Forelimb muscle (tissue), 1 donor: ENCODE results near the gene B3GALT5. TPM values are rescaled to one million over a fixed set of nuclear protein-coding genes. Genes with fewer than 3 reads are reported as not detected.
"Not testable (repeated sequence)": the region's sequence is repeated elsewhere in the genome, so short reads cannot be mapped to it uniquely, and the experiment has no call there.

Experiments
- DNase-seq: peaks from one replicate; pipeline ENCODE4 v3.0.0-alpha.2; 2013; ENCODE audit warnings: low read depth
- polyA plus RNA-seq: library from polyadenylated mRNA; unstranded; fragments of 120-200 nt; gene quantifications from one replicate; pipeline ENCODE4 v1.2.1, GENCODE V29; 2013; ENCODE audit not compliant: insufficient read length

The B3GALT5 gene, protein sequence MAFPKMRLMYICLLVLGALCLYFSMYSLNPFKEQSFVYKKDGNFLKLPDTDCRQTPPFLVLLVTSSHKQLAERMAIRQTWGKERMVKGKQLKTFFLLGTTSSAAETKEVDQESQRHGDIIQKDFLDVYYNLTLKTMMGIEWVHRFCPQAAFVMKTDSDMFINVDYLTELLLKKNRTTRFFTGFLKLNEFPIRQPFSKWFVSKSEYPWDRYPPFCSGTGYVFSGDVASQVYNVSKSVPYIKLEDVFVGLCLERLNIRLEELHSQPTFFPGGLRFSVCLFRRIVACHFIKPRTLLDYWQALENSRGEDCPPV
- polyA plus RNA-seq, result 0.22 TPM

DNA sequence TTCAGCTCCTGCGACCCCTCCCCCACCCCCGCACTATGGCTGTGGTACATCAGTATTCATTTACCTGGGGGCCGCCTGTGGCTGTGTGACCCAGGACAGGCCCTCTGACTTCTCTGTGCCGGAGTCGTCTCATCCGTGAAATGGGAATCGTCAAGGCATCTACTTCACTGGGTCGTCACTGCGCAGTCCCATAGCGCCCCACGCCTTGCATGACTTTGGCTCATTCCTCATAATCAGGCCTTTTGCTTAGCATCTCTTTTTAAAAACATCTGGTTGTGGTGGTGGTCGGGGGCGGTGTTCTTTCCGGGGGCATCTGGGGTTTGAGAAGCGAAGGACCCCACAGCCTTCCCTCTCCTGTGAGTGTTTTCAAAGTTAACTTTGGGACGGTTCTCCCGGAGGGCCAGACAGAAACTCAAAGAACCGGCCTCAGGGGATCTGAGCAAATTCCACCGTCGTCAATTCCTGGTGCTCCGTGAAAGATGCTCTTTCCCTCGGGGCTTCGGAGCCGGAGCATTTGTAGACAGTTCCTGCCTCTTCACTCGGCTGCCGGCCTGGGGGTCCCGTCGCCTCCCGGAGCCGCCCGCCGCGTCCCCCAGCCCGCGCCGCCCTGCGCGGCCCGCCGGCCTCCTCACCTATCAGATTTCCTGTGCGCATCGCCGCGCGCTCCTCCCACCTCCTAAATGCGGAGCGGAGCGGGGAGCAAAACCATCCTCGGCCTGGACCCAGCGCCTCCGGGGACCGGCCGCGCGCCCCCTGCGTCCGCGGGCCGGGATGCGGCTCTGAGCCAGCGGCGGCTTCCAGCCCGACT lies at the start of gene B3GALT5:
B3GALT5 (plus strand) TSS at position 708 of the 808 bp plus-strand sequence. CDS start 47,620 bp downstream, outside the sequence.
- no peak for DNase-seq

DNA sequence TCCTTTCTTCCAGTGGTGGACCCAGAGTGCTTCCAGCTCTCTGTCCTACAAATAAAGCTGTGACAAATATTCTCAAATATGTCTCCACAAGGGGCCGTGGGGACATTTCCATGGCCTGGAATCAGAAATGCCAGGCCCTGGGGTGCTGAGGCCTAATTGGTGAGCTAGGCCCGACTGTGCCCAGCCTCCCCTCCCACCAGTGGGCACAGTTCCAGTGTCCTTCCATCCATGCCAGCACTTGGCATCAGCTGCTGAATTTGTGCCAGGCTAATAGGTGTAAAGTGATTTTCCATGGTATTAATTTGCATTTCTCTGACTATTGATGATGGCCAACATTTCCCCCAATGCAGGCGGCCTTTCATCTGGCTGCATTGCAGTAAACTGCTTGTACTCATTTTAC lies 48.5 kb upstream of the B3GALT5 start:
- no peak for DNase-seq

DNA sequence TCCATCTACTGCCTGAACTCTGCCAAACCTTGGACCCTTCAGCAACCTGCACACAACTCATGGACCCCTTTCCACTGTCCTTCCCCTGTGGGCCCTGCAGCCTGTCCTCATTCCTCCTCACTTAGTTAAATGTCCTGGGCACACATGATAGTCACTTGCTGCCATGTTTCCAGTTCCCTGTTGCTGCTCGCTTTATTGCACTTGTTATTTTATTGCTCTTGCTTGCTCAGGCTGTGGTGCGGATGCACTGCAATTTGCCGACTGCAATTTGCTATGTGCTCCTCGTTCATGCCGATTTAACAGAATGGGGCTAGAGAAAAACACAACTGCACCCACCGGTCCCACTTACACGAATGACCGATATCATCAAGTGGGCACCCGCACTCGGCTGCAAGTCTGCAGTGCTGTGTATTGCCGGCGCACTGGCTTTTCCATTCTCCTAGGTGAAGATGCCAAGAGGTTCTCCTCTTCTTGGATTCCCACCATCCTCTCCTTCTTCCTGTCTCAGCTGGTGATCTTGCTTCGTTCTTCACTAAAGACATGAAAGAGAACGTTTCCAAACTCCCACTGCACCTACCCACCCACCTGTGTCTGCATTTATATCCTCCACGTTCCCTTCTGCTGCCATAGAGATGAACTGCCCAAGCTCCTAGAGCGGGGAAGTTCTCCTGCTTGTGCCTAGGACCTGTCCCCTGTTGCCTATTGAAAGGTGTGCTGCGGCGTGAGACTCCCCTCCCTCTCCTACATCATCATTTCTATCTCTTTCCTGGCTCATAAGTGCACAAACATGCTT lies 45.4 kb upstream of the B3GALT5 start:
- no peak for DNase-seq

DNA sequence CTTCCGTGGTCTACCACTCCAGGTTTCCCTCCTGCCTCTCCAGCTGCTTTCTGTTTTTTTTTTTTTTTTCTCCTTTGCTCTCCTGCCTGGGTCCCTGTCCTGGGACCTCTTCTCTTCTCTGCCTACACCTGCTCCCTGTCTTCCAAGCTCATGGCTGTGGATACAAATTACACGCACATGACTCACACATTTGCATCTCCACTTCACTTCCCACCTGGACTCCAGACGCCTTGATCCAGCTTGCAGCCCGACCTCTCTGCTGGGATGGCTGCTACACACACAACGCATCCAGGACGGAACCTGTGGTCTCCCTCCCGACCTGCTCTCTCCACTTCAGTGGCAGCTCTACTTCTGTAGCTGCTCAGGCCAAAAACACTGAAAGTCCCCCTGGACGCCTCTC lies 44.4 kb upstream of the B3GALT5 start:
- DNase-seq, result no peak

DNA sequence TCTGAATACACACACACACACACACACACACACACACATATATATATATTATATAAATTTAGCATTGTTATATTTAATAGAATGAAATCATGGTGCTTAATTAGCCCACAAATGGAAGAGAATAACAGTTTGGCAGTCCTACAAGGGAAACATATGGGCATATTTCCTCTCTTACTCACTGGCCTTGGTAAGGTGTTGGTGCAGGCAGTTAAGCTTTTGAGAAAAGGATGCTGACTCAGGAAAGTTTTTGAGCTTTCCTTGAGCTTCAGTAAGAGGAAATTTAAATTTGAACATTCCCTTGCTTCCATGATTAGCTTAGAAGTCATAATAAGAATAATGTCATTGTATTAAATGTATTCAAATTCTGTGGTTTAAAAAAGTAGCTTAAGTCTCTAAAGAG lies 37.0 kb upstream of the B3GALT5 start:
- DNase-seq, result no peak

DNA sequence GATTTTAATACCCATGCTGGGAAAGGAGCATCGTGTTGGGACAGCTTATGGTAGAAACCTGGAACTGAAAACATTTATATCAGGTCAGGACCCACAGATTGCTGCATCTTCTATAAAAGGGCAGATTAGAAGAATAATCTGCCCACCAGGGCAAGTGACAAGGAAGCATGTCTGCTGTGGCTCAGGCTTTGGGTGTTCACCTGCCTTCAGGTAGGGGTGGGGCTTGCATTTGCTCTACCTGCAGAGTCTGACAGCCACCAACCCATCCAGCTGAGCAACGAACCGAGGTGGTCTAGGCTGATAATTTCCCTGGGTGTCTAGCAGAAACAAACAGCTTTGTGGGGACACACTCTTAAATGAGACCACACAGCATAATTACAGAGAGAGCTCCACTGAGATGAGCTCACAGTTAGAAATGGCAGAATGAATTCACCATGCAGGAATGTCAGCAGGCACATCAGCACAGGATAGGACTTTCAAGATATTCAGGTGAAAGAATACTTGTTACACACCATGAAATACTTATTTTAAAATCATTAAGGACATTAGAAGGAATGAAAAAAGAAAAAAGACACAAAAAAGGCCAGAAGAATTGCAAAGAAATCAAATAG lies 36.1 kb upstream of the B3GALT5 start:
- DNase-seq, result no peak

DNA sequence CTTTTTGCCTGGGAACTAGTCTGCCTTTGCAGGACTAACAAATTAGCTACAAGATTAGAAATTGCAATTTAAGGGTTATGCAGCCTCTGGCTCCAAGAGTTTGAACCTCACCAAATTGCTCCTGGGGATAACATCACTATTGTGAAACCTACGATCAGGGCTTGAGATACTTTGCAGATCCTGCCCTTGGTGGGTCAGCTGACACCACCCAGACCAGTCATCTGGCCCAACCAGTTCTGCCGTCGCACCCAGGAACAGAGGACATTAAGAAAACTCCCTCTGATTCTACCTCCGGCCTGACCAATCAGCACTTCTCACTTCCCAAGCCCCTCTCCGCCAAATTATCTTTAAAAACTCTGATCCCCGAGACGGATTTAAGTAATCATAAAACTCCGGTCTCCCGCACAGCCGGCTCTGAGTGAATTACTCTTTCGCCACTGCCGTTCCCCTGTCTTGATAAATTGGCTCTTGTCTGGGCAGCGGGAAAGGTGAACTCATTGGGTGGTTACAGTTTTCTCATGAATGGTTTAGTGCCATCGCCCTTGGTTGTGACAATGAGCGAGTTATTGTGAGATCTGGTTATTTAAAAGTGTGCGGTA lies 32.9 kb upstream of the B3GALT5 start:
- DNase-seq, result no peak

DNA sequence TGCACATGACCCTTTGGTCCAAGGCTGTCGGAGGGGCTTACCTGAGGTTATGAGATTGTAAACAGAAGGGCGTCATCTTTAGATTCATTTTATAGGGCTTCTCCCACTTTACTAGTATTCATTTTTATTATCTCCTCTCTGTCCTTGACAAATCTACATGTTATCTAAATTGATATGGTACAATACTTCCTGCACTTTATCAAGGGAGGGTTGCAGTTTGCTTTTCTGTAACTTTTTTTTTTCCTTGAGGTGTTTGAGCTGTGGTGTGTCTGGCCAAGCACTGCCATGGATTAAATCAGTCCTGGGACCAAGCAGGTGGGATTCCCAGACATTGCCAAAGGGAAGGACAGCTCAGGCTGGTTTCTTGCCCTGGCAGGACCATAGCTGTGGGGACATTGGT lies 32.0 kb upstream of the B3GALT5 start:
- DNase-seq, result no peak

DNA sequence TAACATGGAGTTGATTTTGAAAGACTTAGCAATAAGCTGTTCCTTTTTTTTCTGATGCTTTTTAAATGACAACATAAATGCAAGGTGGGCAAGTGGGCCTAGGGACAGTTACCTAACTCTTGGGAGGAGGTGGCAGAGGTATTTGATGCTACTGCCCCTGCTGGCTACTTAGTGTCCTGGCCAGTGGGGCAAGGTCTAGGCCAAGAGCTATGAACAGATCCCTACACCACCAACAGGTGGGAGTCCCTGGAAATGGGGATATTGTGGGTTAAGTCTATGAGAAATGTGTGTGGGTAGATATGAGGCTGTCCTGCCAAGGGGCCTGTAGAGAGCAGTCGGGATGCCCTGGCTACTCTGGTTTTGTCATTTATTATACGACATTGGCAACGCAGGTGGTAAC lies 31.3 kb upstream of the B3GALT5 start:
- DNase-seq, result no peak

DNA sequence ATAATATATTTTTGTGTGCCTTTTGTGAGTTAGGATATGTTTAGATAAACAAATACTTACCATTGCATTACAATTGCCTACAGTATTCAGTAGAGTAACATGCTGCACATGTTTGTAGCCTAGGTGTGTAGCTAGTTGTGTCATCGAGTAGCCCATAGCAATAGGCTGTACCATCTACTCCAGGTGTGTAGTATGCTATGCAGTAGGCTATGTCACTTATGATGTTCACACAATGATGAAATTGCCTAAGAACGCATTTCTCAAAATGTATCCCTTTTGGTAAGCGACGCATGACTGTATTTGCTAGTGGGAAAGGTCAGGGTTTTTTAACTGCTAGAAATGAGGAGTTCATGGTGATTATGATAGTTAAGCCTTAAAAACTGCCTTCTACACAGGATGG lies 30.0 kb upstream of the B3GALT5 start:
- no peak for DNase-seq

DNA sequence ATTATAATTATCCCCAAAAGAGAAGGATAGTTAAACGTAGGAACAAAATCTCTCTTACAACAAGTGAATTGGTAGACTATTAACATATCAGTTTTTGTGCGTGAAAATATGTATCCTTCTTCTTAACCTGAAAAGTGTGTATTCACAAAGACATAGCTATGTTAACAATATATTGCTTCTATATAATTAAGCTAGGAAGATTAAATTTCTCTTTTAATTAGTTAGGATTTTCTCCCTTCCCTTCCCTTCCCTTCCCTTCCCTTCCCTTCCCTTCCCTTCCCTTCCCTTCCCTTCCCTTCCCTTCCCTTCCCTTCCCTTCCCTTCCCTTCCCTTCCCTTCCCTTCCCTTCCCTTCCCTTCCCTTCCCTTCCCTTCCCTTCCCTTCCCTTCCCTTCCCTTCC lies 29.2 kb upstream of the B3GALT5 start:
- DNase-seq, result not testable (repeated sequence)

DNA sequence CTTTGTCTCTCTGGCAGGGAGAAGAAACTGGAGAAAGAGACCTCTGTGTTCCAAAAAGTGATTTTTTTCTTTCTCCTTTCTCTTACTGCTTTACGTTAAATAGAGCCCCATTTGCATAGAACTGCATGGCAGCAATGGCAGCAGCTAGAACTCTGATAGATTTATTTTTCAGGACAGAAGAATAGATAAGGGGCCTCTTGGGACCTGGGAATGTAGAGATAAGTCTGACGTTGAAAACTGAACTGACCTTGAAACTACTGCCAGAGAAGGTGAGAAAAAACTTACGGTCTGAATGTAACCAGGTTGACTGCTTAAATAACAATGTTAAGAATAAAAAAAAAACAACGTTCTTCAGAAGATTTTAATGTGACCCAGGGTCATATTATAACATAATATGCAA lies 25.4 kb upstream of the B3GALT5 start:
- DNase-seq, result no peak

DNA sequence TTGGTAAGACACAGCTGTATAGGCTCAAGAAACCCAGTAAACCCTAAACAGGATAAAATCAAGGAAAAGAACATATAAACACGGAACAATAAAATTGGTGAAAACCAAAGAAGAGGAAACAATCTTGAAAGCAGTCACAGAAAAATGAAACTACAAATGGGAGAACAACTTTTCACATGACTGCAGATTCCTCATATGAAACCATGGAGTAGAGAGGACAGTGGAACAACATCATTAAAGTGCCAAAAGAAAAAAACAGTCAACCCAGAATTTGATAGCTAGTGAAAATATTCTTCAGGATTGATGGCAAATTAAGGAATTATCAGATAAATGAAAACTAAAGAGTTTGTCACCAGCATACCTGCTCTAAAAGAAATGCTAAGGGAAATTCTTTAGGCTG lies 23.9 kb upstream of the B3GALT5 start:
- no peak for DNase-seq

DNA sequence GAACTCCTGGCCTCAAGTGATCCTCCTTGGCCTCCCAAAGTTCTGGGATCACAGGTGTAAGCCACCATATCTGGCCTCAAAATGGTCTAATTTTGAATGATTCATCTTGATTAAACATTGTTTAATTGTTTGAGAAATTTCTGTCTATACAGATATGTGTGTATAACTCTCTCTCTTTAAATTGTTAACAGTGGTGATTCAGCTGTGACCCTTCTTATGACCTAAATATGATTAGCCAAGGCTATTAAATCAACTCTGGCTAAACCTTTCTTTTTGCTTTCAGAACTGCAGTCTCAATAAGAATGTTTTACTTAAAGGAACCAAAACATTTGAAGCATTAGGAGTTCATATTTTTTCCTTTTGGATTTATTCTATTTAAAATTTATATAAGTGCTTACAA lies 19.2 kb upstream of the B3GALT5 start:
- DNase-seq, result no peak

DNA sequence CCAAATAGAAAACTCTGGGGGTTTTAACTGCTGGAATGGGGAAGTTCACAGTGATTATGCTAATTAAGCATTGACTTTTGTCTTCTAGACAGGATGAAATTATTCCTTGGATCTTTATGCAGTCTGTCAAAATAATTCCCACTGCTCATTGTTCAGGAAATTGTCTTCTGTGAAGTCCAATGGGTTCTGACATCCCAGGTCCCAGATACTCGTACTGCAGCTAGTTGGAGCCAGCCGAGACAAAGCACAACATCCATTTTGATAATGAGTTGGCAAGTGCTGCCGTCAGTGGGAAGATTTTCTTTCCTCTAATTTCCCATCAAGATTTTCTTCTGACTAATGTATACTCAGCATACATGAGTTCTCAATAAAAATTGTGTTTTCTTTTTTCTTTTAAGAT lies 17.3 kb upstream of the B3GALT5 start:
- no peak for DNase-seq

DNA sequence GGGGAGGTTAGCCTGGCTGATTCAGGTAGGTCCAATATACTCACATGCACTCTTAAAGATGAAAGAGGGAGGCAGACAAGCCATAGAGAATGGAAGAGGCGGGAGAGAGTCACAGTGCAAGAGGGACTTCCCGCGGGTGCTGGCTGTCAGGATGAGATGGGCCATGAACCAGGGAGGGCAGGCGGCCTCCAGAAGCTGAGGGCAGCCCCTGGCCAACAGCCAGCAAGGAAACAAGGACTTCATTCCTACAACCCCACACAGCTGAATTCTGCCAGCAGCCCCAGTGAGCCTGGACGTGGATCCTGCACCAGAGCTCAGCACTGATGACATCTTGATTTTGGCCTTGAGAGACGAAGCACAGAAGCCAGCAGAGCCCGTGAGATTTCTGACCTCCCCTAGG lies 15.1 kb upstream of the B3GALT5 start:
- no peak for DNase-seq

DNA sequence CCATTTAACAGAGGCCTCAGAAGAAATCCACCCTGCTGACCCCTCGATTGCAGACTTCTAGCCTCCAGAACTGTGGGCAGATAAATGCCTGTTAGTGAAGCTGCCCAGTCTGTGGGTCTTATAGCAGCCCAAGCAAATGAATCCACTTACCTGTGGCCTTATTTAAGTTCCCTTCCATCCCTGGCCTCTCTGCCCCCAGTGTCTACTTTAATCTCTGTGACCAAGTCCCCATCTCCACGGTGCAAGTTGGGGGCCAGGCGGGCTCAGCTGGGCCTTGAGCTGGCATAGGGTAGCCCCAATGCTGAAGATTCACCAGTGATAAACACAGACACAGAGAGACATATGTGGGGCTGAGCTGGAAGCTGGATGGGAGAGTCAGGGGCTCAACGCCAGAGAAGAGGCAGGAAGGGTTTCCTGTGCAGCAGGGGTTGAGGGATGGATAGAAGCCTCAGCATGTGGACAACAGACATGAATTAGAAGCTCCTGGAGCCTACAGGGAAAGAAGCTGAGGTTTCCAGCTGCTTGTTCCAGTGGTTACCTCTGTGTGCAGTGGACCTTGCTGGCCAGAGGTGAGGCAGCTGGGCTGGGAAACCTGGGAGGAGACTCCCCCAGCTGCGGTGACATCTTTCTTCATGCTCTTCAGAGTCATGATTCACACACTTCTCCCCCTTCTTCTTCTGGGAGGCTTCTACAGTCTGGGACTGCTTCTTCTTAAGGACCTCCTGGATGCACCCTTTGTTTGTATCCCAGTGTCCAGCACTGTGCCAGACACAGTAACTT lies 13.4 kb upstream of the B3GALT5 start:
- DNase-seq, result no peak

DNA sequence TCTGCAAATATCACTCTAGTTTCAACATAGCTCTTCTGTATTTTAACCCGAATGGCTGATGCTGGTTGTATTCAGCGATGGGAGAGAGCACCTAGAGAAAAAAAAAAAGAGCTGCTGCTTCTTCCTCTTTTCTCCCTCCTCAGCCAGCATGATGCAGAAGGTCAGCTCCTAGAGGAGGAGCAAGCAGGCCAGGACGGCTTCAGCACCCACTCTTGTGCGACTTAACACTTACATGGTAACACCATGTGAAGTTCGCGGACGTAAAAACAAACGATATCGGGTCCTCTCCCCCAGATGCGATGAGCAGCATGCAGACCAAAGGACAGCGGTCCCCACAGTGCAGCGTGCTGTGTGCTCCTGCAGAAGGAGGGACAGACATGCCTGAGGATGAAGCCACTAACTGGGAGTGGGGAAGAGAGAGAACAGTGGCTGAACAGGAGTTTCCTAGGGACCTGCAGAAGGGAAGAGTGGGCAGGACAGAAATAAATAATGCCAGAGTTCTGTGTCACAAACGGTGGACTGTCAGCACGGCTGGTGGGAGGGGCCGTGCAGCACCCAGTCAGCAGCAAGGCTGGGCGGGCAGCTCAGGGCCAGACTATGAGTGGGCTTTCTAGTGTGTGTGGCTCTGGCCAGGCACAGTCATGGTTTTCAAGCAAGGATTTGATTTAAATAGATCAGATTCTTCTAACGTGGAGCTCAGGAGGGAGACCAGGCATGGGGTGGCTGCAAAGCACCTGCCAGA lies 11.4 kb upstream of the B3GALT5 start:
- DNase-seq, result no peak

DNA sequence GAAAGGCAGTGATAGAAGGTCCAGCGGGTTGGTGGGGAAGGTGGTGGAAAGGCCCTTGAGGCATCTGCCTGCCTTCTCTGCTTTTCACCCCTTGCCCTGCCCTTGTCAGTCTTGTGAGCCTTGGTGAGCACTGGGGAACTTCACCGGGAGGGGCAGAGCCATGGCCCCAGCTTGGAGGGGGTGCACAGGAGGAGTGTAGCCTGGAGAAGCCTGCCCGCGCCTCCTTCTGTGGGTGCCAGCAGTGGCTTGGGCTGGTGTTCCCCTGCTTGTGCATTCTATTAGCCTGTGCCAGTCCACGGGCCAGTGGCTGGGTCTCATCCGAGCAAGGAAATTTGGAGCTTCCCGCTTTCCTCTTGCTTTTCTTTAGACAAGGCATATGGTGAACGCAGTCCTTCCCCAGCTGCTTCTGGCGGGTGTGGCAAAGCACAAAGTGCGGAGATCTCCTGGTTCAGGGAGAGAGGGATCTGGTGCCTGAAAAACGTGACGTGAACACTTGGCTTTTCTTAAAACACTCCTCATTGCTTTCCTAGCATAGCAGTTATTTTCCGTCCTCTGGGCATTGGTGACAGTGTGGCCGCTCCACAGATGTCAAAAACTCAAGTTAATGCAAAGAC lies 10.6 kb upstream of the B3GALT5 start:
- DNase-seq, result no peak

DNA sequence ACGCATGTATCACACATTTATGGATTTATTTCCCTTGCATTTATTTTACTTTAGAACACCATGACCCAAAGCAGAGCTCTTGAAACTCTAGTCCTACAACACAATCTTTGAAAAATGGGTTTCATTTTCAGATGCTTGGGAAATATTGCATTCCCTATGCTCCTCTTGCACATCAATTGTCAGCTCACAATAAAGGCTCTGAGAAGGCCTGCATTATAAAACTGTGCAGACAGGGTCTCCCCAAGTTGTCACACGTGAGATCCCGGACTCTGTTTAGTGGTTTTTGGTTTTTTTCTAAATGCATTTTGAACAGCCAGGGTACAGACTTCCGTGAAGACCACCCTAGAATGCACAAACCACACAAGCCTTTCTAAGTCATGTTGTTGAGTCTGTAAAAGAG lies 9.9 kb upstream of the B3GALT5 start:
- no peak for DNase-seq
